Loucy (cell line): Measurements from ENCODE around the gene AKNA.

Experiments used
- H2AFZ ChIP-seq: fragments of 200-600 bp; sonication (generic); 2 replicates; pipeline ENCODE4 v1.6.0; 2016; ENCODE audit warnings: antibody characterized with exemption, mild to moderate bottlenecking, low read length, moderate library complexity
- H3F3A ChIP-seq: fragments of 200-600 bp; 2 replicates; pipeline ENCODE4 v1.6.0; 2016; ENCODE audit warnings: antibody characterized with exemption, low read depth, mild to moderate bottlenecking
- H3K27me3 ChIP-seq: fragments of 200-600 bp; sonication (generic); 2 replicates; pipeline ENCODE4 v1.6.1; 2014; ENCODE audit warnings: low read length, mild to moderate bottlenecking; ENCODE audit not compliant: insufficient read depth, poor library complexity, severe bottlenecking
- H3K36me3 ChIP-seq: fragments of 200-600 bp; sonication (generic); 2 replicates; pipeline ENCODE4 v1.6.1; 2016; ENCODE audit warnings: low read length; ENCODE audit not compliant: insufficient read depth
- H3K4me1 ChIP-seq: fragments of 200-600 bp; sonication (generic); 2 replicates; pipeline ENCODE4 v1.5.1; 2014; ENCODE audit warnings: low read length, mild to moderate bottlenecking; ENCODE audit not compliant: insufficient read depth, poor library complexity, severe bottlenecking
- H3K4me2 ChIP-seq: fragments of 200-600 bp; sonication (generic); 2 replicates; pipeline ENCODE4 v1.6.0; 2014; ENCODE audit warnings: antibody characterized with exemption, low read length, low read depth, mild to moderate bottlenecking; ENCODE audit not compliant: poor library complexity, severe bottlenecking
- H3K4me3 ChIP-seq: fragments of 200-600 bp; sonication (generic); 2 replicates; pipeline ENCODE4 v1.5.1; 2014; ENCODE audit warnings: low read length, mild to moderate bottlenecking, mixed read lengths; ENCODE audit not compliant: poor library complexity, severe bottlenecking
- H3K79me2 ChIP-seq: fragments of 200-600 bp; sonication (generic); 2 replicates; pipeline ENCODE4 v1.6.1; 2014; ENCODE audit warnings: low read length; ENCODE audit not compliant: insufficient read depth
- H3K9ac ChIP-seq: fragments of 200-600 bp; sonication (generic); 2 replicates; pipeline ENCODE4 v1.6.0; 2014; ENCODE audit warnings: mild to moderate bottlenecking, low read depth, low read length, moderate library complexity; ENCODE audit not compliant: poor library complexity, severe bottlenecking
- H3K9me2 ChIP-seq: fragments of 200-600 bp; sonication (generic); replicated peaks from 2 replicates; pipeline ENCODE4 v1.6.1; 2016; ENCODE audit warnings: low read depth, low read length, mixed read lengths
- H3K9me3 ChIP-seq: fragments of 200-600 bp; sonication (generic); 2 replicates; pipeline ENCODE4 v1.6.1; 2014; ENCODE audit warnings: mild to moderate bottlenecking, antibody characterized with exemption, low read length, low read depth; ENCODE audit not compliant: insufficient read depth
- H4K20me1 ChIP-seq: fragments of 200-600 bp; sonication (generic); 2 replicates; pipeline ENCODE4 v1.6.0; 2014; ENCODE audit warnings: antibody characterized with exemption, low read length, mild to moderate bottlenecking; ENCODE audit not compliant: insufficient read depth, poor library complexity, severe bottlenecking
- CTCF ChIP-seq: fragments of 200-600 bp; sonication (generic); conservative IDR thresholded peaks from 2 replicates; pipeline ENCODE4 v1.5.1; 2014; ENCODE audit warnings: mild to moderate bottlenecking, antibody characterized with exemption, low read length
- EZH2phosphoT487 ChIP-seq: fragments of 200-600 bp; IDR thresholded peaks from 2 replicates; pipeline ENCODE4 v1.6.1; 2018; ENCODE audit warnings: antibody characterized with exemption, mild to moderate bottlenecking, moderate library complexity, borderline replicate concordance

AKNA gene

DNA sequence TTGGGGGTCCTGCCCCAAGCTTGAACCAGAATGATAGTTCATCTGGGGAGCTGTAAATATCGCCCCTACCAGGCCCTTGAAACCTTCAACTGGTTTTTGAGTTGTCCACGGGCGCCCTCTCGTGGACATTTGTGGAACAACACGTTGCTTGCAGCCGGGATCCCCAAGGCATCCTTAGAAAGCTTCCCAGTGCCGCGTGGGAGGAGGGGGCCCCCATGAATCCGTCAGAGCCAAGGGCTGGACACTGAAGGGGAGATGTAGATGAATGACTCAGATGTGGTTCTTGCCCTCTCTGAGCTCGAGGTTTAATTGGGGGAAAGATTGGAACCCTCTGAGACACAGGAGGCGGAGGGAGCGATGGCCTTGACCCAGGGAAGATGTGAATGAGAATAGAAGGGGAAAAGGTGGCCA lies 96.7 kb downstream of the AKNA start:
- no peaks in the 10 kb centered on the region for H3K36me3 ChIP-seq
- no peaks in the 10 kb centered on the region for H3K4me1 ChIP-seq
- no peaks in the 10 kb centered on the region for H3K9me2 ChIP-seq
- H2AFZ ChIP-seq, result no peak overlapping the region
- H3K4me3 ChIP-seq, result no peak overlapping the region
- no peaks in the 10 kb centered on the region for H3K27me3 ChIP-seq
- TF ChIP-seq EZH2phosphoT487 (no peak), CTCF (peak; percentile 92)
- H3K79me2 ChIP-seq, result no peaks in the 10 kb centered on the region
- no peak overlapping the region for H3K4me2 ChIP-seq
- H3F3A ChIP-seq, result no peaks in the 10 kb centered on the region
- no peaks in the 10 kb centered on the region; the same call in 1 of the 2 replicates for H3K9me3 ChIP-seq
- H3K9ac ChIP-seq, result no peak overlapping the region
- H4K20me1 ChIP-seq, result no peaks in the 10 kb centered on the region

DNA sequence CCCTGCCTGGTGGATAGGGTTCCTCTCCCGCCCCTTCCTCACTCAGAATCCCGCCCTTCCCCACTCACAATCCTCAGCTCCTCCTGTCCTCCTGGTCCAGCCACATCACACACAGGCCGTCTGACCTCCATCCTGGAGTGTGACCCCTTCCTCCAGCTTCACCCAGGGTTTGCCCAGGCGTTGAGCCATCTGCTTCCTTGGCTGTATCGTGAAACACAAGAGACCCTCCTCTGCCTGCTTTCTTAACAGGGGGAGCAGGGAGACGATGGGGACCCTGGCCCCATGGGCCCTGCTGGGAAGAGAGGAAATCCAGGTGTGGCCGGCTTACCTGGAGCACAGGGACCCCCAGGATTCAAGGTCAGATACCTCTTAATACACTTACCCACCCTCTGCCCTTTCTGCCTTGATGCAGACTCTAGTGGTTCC lies 97.2 kb downstream of the AKNA start:
- H3K9ac ChIP-seq, result no peak overlapping the region
- no peaks in the 10 kb centered on the region for H3K9me2 ChIP-seq
- H2AFZ ChIP-seq, result no peak overlapping the region
- H3F3A ChIP-seq, result no peaks in the 10 kb centered on the region
- no peak for TF ChIP-seq CTCF
- no peak for TF ChIP-seq EZH2phosphoT487
- H3K36me3 ChIP-seq, result no peaks in the 10 kb centered on the region
- no peaks in the 10 kb centered on the region for H4K20me1 ChIP-seq
- no peaks in the 10 kb centered on the region for H3K27me3 ChIP-seq
- H3K79me2 ChIP-seq, result no peaks in the 10 kb centered on the region
- H3K9me3 ChIP-seq, result no peaks in the 10 kb centered on the region
- no peak overlapping the region for H3K4me3 ChIP-seq
- H3K4me2 ChIP-seq, result no peak overlapping the region
- H3K4me1 ChIP-seq, result no peaks in the 10 kb centered on the region

GRCh38 chr9:114289571-114290481 lies 98.0 kb downstream of the AKNA start:
- Histone ChIP-seq H3K9me3 (no peaks in the 10 kb centered on the region), H3F3A (no peaks in the 10 kb centered on the region), H3K79me2 (no peaks in the 10 kb centered on the region), H3K4me2 (no peak overlapping the region), H4K20me1 (no peaks in the 10 kb centered on the region), H3K4me3 (no peak overlapping the region), H3K9ac (no peak overlapping the region), H3K9me2 (no peaks in the 10 kb centered on the region), H3K36me3 (no peaks in the 10 kb centered on the region), H3K4me1 (no peaks in the 10 kb centered on the region), H3K27me3 (no peaks in the 10 kb centered on the region), H2AFZ (no peak overlapping the region)
- TF ChIP-seq CTCF, result no peak
- TF ChIP-seq EZH2phosphoT487, result no peak
